Gastrocnemius medialis (tissue), 4 donors: ENCODE measurements around the gene NMT2.

Experiments
- POLR2A ChIP-seq, 2 donors: fragments of 450-650 bp; IDR thresholded peaks; one replicate each; pipeline ENCODE4 v1.6.1; 2017; ENCODE audit warnings: antibody characterized with exemption in 2 of 2, mild to moderate bottlenecking in 2 of 2, moderate library complexity in 2 of 2
- TF ChIP-seq, protein P1 (sequence below), 5 experiments: fragments of 450-650 bp in 3 of 5; fragments of 200-600 bp in 2 of 5; sonication (generic) in 2 of 5; IDR thresholded peaks in 4 of 5; conservative IDR thresholded peaks in 1 of 5; 1 replicate in 4 of 5; 2 replicates in 1 of 5; pipeline ENCODE4 v1.5.1; 2016 to 2019; ENCODE audit warnings: antibody characterized with exemption in 5 of 5, mild to moderate bottlenecking in 3 of 5, moderate library complexity in 3 of 5

DNA sequence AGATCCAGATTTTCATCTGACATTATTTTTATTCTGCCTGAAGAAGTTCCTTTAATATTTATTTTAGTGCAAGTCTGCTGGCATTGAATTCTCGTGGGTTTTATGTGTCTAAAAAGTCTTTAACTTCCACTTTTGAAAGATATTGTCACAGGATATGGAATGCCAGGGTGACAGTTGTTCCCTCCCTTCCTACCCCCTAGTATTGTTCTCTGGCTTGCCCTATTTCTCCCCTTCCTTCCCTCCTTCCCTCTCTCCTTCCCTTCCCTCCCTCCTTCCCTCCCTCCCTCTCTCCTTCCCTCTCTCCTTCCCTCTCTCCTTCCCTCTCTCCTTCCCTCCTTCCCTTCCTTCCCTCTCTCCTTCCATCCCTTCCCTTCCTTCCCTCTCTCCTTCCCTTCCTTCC is 109.8 kb downstream of the NMT2 start:
- TF ChIP-seq POLR2A (IDR thresholded peaks at IDR 0.05) = no peak
- TF ChIP-seq, protein P1, sequence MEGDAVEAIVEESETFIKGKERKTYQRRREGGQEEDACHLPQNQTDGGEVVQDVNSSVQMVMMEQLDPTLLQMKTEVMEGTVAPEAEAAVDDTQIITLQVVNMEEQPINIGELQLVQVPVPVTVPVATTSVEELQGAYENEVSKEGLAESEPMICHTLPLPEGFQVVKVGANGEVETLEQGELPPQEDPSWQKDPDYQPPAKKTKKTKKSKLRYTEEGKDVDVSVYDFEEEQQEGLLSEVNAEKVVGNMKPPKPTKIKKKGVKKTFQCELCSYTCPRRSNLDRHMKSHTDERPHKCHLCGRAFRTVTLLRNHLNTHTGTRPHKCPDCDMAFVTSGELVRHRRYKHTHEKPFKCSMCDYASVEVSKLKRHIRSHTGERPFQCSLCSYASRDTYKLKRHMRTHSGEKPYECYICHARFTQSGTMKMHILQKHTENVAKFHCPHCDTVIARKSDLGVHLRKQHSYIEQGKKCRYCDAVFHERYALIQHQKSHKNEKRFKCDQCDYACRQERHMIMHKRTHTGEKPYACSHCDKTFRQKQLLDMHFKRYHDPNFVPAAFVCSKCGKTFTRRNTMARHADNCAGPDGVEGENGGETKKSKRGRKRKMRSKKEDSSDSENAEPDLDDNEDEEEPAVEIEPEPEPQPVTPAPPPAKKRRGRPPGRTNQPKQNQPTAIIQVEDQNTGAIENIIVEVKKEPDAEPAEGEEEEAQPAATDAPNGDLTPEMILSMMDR (IDR thresholded peaks at IDR 0.05 in 4 of 5, conservative IDR thresholded peaks at IDR 0.05 in 1 of 5) = no peak
